NK-92 (cell line): ENCODE results near the gene NEIL1.
"Not testable (repeated sequence)": the region's sequence is repeated elsewhere in the genome, so short reads cannot be mapped to it uniquely, and the experiment has no call there.

Source experiments
- DNase-seq: peaks from one replicate; lab custom pipeline; 2025; ENCODE audit not compliant: unreplicated experiment; lab: John Stamatoyannopoulos, UW

Gene NEIL1

DNA sequence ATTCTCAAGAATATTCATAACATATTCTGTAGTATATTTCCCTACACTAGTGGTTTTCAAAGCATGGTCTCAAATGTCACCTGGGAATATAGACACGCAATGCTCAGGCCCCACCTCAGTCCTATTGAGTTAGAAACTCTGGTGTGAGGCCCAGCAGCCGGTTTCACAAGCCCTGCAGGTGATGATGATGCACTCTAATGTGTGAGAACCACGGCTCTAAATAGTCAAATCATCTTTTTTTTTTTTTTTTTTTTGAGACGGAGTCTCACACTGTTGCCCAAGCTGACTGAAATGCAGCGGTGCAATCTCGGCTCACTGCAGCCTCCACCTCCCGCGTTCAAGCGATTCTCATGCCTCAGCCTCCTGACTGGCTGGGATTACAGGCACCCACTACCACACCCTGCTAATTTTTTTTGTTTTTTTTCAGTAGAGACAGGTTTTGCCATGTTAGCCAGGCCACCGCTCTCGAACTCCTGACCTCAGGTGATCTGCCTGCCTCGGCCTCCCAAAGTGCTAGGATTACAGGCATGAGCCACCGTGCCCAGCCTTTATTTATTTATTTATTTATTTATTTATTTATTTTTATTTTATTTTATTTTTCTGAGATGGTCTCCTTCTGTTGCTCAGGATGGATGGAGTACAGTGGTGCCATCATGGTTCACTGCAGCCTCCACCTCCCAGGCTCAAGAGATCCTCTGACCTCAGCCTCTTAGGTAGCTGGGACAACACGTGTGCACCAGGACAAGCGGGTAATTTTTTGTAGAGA lies 13.0 kb upstream of the NEIL1 start:
- DNase-seq, result not testable (repeated sequence)

- no peak for DNase-seq
Measured at GRCh38 chr15:75335313-75335704, 11.5 kb upstream of the NEIL1 start.

GRCh38 chr15:75335705-75336355 lies 11.0 kb upstream of the NEIL1 start, which contains the start of gene COMMD4:
Gene COMMD4 (plus strand): TSS chr15:75336063. CDS start chr15:75336090, 27 bp downstream.
- DNase-seq, result no peak

DNA sequence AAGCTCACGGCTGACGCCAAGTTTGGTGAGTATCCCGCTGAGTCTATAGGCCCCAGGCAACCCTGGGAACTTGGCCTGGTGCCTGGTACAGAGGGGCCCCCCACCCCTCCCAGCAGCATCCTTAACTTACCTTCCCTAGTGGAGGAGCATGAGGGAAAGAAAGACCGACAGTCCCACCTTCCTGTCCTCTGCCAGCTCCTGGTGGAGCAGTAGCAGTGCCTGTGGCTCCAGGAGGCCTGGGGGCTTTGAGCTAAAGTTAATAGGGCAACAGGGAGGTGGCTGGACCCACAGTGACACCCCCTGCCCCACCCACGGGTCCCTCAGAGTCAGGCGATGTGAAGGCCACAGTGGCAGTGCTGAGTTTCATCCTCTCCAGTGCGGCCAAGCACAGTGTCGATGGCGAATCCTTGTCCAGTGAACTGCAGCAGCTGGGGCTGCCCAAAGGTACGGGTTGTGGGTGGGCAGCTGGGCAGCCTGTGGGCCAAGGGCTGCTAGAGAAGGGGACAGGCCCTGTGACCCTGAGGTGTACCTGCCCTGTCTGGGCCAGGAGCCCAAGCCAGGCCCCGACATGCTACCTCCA lies 8.1 kb upstream of the NEIL1 start:
- DNase-seq, result no peak

DNA sequence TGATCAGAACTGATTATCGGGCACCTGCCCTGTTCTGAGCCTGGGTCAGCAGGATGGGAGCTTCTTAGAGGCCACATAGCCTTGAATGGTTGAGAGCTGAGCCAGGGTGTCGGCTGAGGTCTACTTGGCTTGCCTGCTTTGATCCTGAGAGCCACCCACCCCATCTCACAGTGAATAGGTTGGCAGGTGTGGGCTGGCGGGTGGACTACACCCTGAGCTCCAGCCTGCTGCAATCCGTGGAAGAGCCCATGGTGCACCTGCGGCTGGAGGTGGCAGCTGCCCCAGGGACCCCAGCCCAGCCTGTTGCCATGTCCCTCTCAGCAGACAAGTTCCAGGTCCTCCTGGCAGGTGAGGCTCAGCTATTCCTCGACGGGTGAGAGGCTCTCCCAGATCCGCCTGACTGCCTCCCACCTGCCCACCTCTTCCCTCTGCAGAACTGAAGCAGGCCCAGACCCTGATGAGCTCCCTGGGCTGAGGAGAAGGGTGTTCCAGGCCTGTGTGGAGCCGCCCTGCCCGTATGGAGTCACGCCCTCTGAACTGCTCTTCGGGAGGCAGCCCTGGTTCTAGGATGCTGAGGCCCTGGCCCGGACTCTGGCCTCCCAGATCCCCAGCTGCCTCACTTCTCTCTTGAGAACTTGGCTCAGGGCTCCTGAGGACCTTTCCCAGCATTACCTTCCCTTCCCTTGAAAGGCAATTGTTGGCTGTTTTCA lies 7.2 kb upstream of the NEIL1 start:
- no peak for DNase-seq

DNA sequence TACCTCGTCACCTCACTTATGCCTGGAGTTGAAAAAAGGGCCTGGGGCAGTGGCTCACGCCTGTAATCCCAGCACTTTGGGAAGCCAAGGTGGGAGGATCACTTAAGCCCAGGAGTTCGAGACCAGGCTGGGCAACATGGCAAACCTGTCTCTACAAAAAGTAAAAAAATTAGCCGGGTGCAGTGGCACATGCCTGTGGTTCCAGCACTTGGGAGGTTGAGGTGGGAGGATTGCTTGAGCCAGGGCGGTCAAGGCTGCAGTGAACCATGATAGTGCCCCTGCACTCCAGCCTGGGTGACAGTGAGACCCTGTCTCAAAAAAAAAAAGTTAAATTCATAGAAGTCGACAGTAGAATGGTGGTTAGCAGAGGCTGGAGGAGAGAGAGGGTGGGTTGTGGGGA lies 4.6 kb upstream of the NEIL1 start:
- DNase-seq, result no peak

GRCh38 chr15:75343953-75344352 lies 2.9 kb upstream of the NEIL1 start:
- DNase-seq, result not testable (repeated sequence)

- DNase-seq, result no peak
Measured at GRCh38 chr15:75347222-75348033, 589 bp downstream of the NEIL1 start.

- no peak for DNase-seq
Measured at GRCh38 chr15:75348034-75348561, 1.3 kb downstream of the NEIL1 start.

- DNase-seq, result no peak
Measured at GRCh38 chr15:75348562-75349350, 1.9 kb downstream of the NEIL1 start.

- DNase-seq, result not testable (repeated sequence)
Measured at GRCh38 chr15:75349351-75349669, 2.5 kb downstream of the NEIL1 start.

DNA sequence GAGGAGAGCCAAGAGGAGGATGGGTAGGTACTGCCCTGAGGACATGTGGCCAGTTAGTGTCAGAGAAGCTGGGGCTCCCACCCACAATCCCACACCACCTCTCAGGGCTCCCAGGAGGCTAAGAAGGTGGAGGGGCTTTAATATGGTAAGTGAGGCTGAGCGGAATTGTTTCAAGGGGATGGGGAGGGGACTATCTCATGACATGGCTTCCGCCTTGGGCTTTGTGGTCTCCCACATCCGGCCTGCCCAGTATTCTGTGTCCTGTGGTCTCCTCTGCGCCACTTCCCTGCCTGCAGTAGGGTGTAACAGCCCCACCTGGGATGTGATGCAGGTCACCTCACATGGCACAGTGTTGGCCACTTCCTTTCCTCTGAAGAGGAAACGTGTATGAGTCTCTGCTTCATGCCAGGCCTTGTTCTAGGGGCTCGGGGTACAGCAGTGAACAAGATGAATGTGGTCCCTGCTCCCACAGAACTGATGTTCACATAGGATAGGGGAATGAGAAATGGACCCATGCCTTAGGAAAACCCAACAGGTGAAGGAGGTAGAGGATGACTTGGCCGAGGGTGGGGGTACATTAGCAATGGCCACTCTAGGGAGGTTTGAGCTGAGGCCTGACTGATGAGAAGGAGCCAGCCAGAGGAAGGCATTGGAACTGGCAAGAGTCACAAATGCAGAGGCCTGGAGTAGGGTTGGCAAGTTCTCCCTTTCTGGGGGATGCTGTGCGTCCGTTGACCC lies 3.2 kb downstream of the NEIL1 start:
- peak; percentile 63 for DNase-seq

DNA sequence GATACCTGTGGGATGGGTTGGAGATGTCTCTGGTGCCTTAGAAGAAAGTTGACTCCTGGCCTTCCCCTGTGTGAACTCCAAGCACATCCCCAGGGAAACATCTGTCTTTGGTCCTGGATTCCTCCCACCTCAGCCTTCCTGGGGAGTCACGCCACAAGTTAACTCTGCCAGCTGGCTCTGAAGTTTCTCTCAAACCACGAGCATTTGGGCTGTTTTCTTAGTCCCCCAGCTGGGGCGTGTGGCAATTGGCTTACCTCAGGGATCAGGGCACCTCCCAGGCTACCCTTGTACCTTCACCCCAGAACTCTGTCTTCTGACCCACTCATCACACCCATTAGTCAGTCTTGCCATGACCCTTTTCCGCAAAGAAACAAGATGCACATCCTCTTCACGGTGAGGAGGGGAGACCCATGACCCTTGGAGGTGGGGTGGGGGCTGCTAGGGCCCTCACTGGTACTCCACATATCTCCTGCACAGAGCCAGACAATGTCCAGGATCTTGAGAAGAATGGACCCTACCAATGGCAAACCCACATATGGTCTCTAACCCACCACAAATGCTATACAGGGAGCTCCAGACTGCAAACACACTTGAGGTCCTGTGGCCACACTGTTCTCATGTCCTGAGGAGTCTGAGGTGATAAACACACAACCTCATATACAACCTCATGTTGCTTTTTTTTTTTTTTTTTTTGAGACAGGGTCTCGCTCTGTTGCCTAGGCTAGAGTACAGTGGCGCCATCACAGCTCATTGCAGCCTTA lies 3.9 kb downstream of the NEIL1 start:
- DNase-seq, result no peak

DNA sequence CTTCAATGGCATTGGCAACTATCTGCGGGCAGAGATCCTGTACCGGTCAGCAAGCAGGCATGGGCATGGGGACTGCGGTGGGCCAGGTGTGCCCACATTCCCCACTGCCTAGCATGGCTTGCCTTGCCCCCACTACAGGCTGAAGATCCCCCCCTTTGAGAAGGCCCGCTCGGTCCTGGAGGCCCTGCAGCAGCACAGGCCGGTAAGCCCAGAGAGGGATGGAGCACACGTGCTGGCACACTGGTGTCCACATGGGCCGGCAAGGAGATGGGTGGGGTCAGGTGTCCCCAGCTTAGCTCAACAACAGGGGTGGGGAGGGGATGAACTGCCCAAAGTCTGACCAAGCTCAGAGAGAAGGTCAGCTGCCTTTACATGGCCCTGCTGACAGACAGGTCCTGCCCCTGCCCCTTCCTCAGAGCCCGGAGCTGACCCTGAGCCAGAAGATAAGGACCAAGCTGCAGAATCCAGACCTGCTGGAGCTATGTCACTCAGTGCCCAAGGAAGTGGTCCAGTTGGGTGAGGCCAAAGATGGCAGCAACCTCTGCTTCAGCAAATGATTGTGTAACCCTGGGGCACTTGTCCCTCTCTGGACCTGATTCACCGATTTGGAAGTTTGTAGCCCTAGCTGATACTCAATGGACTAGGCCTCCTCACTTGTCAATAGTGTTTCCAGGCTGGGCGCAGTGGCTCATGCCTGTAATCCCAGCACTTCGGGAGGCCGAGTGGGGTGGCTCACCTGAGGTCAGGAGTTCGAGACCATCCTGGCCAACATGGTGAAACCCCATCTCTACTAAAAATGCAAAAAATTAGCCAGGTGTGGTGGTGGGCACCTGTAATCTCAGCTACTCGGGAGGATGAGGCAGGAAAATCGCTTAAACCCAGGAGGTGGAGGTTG lies 5.6 kb downstream of the NEIL1 start:
- no peak for DNase-seq

GRCh38 chr15:75353604-75354003 lies 6.8 kb downstream of the NEIL1 start:
- DNase-seq, result no peak

DNA sequence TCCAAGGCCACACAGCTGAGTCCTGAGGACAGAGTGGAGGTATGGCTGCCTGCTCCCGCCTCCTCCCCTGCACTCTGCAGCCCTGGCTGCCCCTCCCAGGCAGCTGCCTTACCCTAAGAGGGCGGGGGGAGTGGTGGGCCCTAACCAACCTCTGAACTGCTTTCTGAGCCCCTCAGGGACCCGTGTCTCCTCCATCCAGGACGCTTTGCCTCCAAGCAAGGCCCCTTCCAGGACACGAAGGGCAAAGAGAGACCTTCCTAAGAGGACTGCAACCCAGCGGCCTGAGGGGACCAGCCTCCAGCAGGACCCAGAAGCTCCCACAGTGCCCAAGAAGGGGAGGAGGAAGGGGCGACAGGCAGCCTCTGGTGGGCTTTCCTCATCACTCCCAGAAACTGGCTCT lies 7.6 kb downstream of the NEIL1 start:
- no peak for DNase-seq

DNA sequence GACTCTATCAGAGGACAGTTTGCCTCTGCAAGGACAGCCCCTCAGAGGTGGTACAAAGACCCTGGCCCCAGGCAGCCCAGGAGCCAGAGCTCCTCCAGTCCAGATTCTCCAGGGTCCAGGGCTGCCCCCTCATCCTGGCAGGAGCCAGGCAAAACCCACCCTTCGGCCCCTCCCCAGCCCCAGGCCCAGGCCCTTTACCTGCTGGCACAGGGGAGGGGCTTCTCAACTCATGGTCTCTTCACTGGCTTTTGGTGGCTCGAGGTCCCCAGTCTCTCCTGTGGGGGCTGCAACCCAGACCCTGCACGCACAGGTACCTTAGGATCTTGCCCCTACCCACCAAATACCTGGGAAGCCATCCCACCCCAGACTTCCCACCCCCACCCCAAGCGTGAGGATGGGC lies 8.5 kb downstream of the NEIL1 start:
- DNase-seq, result no peak
